Uterus (tissue), 2 donors: ENCODE results near the gene LPP.

Source experiments
- POLR2A ChIP-seq, 2 donors: fragments of 450-650 bp; IDR thresholded peaks; one replicate each; pipeline ENCODE4 v1.6.1; 2016; ENCODE audit warnings: antibody characterized with exemption in 2 of 2, mild to moderate bottlenecking in 1 of 2, moderate library complexity in 1 of 2
- TF ChIP-seq, protein P1 (sequence below), 4 experiments: fragments of 200-600 bp in 2 of 4; fragments of 450-650 bp in 2 of 4; sonication (generic) in 2 of 4; IDR thresholded peaks; one replicate each; pipeline ENCODE4 v1.5.1; 2016 to 2019; ENCODE audit warnings: antibody characterized with exemption in 4 of 4, mild to moderate bottlenecking in 2 of 4, moderate library complexity in 1 of 4

DNA sequence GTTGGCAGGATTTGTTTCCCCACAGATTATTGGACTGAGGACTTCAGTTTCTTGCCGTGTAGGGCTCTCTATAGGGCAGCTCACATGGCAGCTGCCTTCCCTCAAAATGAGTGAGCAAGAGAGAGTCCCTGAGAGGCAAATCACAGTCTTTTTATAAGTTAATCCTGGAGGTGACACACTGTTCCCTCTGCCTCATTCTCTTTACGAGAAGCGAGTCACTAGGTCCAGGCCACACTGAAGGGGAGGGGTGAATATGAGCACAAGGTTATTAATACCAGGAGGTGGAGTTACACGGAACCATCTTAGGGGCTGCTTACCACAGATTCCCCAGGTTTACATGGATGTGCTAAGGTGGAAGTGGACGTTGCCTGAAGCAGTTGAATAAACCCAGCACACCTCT lies 77.0 kb downstream of the LPP start:
- TF ChIP-seq POLR2A (IDR thresholded peaks at IDR 0.05) = no peak
- TF ChIP-seq, protein P1, sequence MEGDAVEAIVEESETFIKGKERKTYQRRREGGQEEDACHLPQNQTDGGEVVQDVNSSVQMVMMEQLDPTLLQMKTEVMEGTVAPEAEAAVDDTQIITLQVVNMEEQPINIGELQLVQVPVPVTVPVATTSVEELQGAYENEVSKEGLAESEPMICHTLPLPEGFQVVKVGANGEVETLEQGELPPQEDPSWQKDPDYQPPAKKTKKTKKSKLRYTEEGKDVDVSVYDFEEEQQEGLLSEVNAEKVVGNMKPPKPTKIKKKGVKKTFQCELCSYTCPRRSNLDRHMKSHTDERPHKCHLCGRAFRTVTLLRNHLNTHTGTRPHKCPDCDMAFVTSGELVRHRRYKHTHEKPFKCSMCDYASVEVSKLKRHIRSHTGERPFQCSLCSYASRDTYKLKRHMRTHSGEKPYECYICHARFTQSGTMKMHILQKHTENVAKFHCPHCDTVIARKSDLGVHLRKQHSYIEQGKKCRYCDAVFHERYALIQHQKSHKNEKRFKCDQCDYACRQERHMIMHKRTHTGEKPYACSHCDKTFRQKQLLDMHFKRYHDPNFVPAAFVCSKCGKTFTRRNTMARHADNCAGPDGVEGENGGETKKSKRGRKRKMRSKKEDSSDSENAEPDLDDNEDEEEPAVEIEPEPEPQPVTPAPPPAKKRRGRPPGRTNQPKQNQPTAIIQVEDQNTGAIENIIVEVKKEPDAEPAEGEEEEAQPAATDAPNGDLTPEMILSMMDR (IDR thresholded peaks at IDR 0.05) = no peak
